Measurements from ENCODE around the gene NEU2. TPM values are rescaled to one million over a fixed set of nuclear protein-coding genes. Genes with fewer than 3 reads are reported as not detected.

NEU2 gene
- total RNA-seq, 1 experiment from 2014 or later = not detected

DNA sequence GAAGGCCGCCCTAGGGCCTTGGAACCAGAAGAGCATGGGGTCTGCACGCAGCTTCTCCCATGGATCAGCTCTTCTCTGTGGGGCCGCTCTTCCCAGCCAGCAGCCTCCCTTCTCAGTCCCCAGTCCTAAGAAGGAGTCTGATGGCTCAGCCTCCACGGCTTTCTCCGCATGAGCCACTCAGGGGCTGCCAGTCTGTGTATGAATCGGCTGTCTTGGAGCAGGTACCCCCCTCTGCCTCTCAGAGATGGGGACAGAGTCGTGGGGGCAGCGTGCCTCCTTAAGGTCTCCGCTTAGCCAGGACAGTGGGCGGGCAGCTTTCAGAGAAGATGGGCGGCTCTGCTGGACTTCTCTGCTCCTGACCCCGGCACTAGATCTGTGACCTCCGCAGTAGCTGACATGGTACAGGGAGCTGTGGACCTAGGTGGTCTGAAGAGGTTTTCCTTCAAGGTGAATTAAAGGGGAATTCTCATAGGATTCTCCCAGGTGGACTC is 49.3 kb downstream of the NEU2 start:
- no peak overlapping the region for H3K4me3 Mint-ChIP-seq
- Histone ChIP-seq H3K56ac (ENCODE audit: insufficient read length, low read depth, low read length) (no peak overlapping the region), H2AFZ (ENCODE audit: low read length) (no peak overlapping the region), H3K18ac (ENCODE audit: insufficient read length, low read depth, low read length) (no peak overlapping the region), H3K27me3 (ENCODE audit: insufficient read depth, low read length) (no peaks in the 10 kb centered on the region), H2BK12ac (ENCODE audit: insufficient read length, low read depth, low read length) (no peak overlapping the region), H2BK20ac (ENCODE audit: low read depth, low read length, poor library complexity, severe bottlenecking) (no peak overlapping the region), H3K4ac (ENCODE audit: low read depth, low read length) (no peak overlapping the region), H4K8ac (replicated peaks; ENCODE audit: insufficient read length, low read depth, low read length) (no peak overlapping the region), H2BK120ac (ENCODE audit: low read depth, low read length, poor library complexity, severe bottlenecking) (no peak overlapping the region), H3K79me2 (ENCODE audit: insufficient read depth, low read length) (no peaks in the 10 kb centered on the region), H3K9ac (ENCODE audit: extremely low read depth, insufficient read length, low read length) (no peak overlapping the region), H4K91ac (ENCODE audit: insufficient read length, low read depth, low read length) (no peak overlapping the region), H3K9me3 (ENCODE audit: control insufficient read depth, low read depth, low read length) (no peaks in the 10 kb centered on the region), H2BK5ac (ENCODE audit: insufficient read length, low read length) (no peak overlapping the region), H3K14ac (ENCODE audit: insufficient read depth, low read length) (no peak overlapping the region; the same call in 1 of the 2 replicates), H3K4me2 (ENCODE audit: insufficient read depth, insufficient read length, low read length) (no peak overlapping the region), H3K23me2 (ENCODE audit: insufficient read length, low read depth, low read length, poor library complexity, severe bottlenecking) (no peaks in the 10 kb centered on the region), H3K79me1 (ENCODE audit: insufficient read depth, low read depth, low read length, poor library complexity, severe bottlenecking) (no peaks in the 10 kb centered on the region), H4K5ac (ENCODE audit: insufficient read length, low read depth, low read length) (no peak overlapping the region), H2AK5ac (ENCODE audit: insufficient read length, low read length) (no peak overlapping the region), H4K20me1 (ENCODE audit: control insufficient read depth, insufficient read depth, insufficient read length) (no peaks in the 10 kb centered on the region), H3K27ac (ENCODE audit: insufficient read length, low read depth, low read length) (no peak overlapping the region), H3T11ph (ENCODE audit: low read length) (no peak overlapping the region), H2BK15ac (ENCODE audit: low read depth, low read length) (no peak overlapping the region), H3K4me1 (ENCODE audit: insufficient read depth, low read length) (no peaks in the 10 kb centered on the region), H3K23ac (ENCODE audit: insufficient read length, low read depth, low read length) (no peak overlapping the region)
- DNase-seq = no peak
- WGBS (ENCODE audit: extremely low coverage, insufficient read length, low lambda C conversion rate) = no CpG with 5 or more reads among the region's 13 CpGs
- H3K4me1 Mint-ChIP-seq = peaks cover 26 to 36% of the 10 kb centered on the region in 2 experiments
- H3K9me3 Mint-ChIP-seq = no peaks in the 10 kb centered on the region
- peaks cover 2% of the 10 kb centered on the region; the same call in 1 of the 2 replicates for H3K27me3 Mint-ChIP-seq (ENCODE audit: low read depth)
- H3K36me3 Mint-ChIP-seq (ENCODE audit: insufficient read depth in 1 of 3, low read depth in 3 of 3) = no peaks in the 10 kb centered on the region
- no peak for TF ChIP-seq CTCF (conservative IDR thresholded peaks at IDR 0.05)
- H3K27ac Mint-ChIP-seq = peak overlapping the region in 1 of 3 experiments; percentile 52; a peak in 1 of 7 replicates

Data from H9 (cell line).